GM21381 (cell line): ENCODE measurements around the gene PRKAR2A.

Experiments
- ATAC-seq: cut with Tn5 transposase; IDR thresholded peaks from one replicate; pipeline ENCODE4 v1.9.1; 2021; ENCODE audit warnings: mild to moderate bottlenecking, moderate library complexity; ENCODE audit not compliant: unreplicated experiment

The PRKAR2A gene

GRCh38 chr3:48847504-48848423 is at the start of gene PRKAR2A:
Gene PRKAR2A, minus strand, starts transcription at chr3:48847874. Its CDS starts 278 bp downstream, at chr3:48847596.
- ATAC-seq: peak; percentile 92

- no peak for ATAC-seq
These were observed 49.3 kb upstream of the PRKAR2A start for GRCh38 chr3:48896936-48897335.

GRCh38 chr3:48894516-48894915 is 46.8 kb upstream of the PRKAR2A start:
- no peak for ATAC-seq

GRCh38 chr3:48891606-48892005 is 43.9 kb upstream of the PRKAR2A start:
- ATAC-seq: no peak

GRCh38 chr3:48885753-48886152 is 38.1 kb upstream of the PRKAR2A start:
- no peak for ATAC-seq

- ATAC-seq: no peak
These were observed 34.0 kb upstream of the PRKAR2A start for GRCh38 chr3:48881652-48882114.

GRCh38 chr3:48881006-48881405 is 33.3 kb upstream of the PRKAR2A start:
- ATAC-seq: no peak

- no peak for ATAC-seq
These were observed 32.3 kb upstream of the PRKAR2A start for GRCh38 chr3:48879994-48880377.

GRCh38 chr3:48879307-48879993 is 31.8 kb upstream of the PRKAR2A start:
- ATAC-seq: no peak

GRCh38 chr3:48877671-48878070 is 30.0 kb upstream of the PRKAR2A start:
- no peak for ATAC-seq

- ATAC-seq: no peak
These were observed 15.4 kb upstream of the PRKAR2A start for GRCh38 chr3:48863122-48863521.

GRCh38 chr3:48859206-48859605 is 11.5 kb upstream of the PRKAR2A start:
- no peak for ATAC-seq

- no peak for ATAC-seq
These were observed 11.0 kb upstream of the PRKAR2A start for GRCh38 chr3:48858709-48859108.

- no peak for ATAC-seq
These were observed 10.0 kb upstream of the PRKAR2A start for GRCh38 chr3:48857641-48858040.

- ATAC-seq: no peak
These were observed 8.8 kb upstream of the PRKAR2A start for GRCh38 chr3:48856469-48856868.

GRCh38 chr3:48855681-48856447 is 8.2 kb upstream of the PRKAR2A start:
- no peak for ATAC-seq

- no peak for ATAC-seq
These were observed 4.5 kb upstream of the PRKAR2A start for GRCh38 chr3:48852151-48852550.

- no peak for ATAC-seq
These were observed 3.7 kb upstream of the PRKAR2A start for GRCh38 chr3:48851407-48851806.

GRCh38 chr3:48848816-48849515 is 1.3 kb upstream of the PRKAR2A start:
- ATAC-seq: no peak

- peak; percentile 39 for ATAC-seq
These were observed 596 bp downstream of the PRKAR2A start for GRCh38 chr3:48847053-48847503.
